GM21619 (cell line): ENCODE data around the gene NRDE2.
A peak's percentile ranks its signal among the peaks of the same experiment; 100 is the strongest.
"Not testable (repeated sequence)": the region's sequence is repeated elsewhere in the genome, so short reads cannot be mapped to it uniquely, and the experiment has no call there.

Experiments
- ATAC-seq: cut with Tn5 transposase; IDR thresholded peaks from one replicate; pipeline ENCODE4 v1.9.1; 2021; ENCODE audit not compliant: unreplicated experiment

Gene NRDE2

DNA sequence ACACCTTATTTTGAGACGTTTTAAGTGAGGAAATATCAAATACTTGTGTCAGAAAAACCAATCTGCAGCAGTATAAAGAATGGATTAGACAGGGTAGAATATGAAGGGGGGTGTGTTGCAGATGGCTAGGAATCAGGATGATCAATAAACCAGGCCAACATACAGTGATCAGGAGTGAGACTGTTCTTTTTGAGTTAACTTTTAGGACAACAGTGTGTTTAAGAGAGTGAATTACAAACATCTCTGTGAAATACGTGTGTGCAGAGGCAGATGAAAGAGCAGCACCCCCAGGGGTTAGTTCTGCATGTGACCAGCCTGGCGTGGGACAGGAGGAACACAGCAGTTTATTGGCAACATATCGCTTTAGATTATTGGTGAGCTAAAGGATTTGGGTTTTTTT lies 10.6 kb upstream of the NRDE2 start:
- ATAC-seq = no peak

DNA sequence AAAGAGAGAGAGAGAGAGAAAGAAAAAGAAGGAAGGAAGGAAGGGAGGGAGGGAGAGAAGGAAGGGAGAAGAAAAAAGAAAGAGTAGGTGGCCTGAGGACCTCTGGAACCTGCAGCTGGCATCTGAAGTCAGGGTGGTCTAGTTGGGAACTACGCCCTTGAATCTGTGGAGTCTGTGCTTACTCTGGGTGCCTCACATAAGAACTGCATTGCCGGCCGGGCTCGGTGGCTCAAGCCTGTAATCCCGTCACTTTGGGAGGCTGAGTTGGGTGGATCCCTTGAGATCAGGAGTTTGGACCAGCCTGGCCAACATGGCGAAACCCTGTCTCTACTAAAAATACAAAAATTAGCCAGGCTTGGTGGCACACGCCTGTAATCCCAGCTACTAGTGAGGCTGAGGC lies 10.0 kb upstream of the NRDE2 start:
- ATAC-seq = no peak

DNA sequence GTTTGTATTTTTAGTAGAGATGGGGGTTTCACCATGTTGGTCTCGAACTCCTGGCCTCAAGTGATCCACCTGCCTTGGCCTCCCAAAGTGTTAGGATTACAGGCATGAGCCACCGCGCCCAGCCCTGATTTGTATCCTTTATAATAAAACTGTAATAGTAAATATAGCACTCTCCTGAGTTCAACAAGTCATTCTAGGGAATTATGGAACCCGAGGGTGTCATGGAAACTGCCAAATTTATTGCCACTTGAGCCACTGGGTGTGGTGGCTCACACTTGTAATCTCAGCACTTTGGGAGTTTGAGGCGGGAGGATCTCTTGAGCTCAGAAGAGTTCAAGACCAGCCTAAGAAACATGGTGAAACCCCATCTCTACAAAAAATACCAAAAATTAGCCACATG lies 9.5 kb upstream of the NRDE2 start:
- not testable (repeated sequence) for ATAC-seq

DNA sequence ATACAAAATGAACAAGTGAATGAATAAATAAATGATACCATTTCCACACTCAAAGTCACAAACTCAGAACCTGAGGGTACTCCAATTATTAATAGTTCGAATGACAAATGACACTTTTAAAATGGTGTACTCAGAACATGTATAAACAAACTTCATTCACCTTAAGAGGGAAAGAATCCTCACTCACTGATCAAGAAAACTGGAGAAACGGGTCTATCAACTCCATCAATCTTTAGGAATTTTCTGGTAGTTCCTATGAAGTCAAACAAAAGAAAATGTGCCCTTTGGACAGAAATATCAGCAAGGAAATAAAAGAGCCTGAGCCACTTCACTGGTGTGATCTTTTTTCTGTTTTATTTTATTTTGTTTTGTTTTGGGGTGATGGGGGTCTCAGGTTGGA lies 5.2 kb upstream of the NRDE2 start:
- ATAC-seq = no peak

DNA sequence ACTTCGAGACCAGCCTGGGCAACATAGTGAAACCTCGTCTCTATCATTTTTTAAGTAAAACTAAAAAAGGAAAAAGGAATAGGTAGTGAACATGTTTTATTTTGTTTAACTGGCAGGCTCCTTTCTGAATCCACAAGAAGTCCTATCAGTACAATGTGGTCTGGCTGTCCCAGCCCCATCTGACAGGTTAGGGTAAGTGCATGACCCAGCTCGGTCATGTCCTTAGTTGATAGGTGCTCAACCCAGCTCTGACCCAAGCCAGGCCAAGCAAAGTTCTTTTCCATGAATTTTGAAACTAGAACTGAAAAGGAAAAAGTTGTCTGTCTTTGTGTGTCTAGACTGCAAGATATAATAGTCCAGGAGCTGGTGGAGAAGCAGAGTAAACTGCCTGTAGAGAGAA lies 4.7 kb upstream of the NRDE2 start:
- no peak for ATAC-seq

DNA sequence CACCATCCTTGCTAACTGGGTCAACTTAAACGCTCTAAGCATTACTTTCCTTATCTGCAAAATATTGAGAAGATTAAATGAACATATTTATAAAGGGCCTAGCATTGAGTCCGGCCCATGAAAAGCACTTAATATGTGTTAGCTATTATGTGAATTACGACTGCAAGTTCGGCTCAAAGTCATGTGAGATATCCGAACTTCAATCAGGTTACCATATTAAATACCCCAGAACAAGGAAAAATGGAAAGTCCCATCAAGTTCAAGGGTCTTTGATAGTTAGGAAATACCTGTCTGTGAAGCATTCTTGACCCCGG lies 487 bp upstream of the NRDE2 start:
- ATAC-seq = peak; percentile 4

DNA sequence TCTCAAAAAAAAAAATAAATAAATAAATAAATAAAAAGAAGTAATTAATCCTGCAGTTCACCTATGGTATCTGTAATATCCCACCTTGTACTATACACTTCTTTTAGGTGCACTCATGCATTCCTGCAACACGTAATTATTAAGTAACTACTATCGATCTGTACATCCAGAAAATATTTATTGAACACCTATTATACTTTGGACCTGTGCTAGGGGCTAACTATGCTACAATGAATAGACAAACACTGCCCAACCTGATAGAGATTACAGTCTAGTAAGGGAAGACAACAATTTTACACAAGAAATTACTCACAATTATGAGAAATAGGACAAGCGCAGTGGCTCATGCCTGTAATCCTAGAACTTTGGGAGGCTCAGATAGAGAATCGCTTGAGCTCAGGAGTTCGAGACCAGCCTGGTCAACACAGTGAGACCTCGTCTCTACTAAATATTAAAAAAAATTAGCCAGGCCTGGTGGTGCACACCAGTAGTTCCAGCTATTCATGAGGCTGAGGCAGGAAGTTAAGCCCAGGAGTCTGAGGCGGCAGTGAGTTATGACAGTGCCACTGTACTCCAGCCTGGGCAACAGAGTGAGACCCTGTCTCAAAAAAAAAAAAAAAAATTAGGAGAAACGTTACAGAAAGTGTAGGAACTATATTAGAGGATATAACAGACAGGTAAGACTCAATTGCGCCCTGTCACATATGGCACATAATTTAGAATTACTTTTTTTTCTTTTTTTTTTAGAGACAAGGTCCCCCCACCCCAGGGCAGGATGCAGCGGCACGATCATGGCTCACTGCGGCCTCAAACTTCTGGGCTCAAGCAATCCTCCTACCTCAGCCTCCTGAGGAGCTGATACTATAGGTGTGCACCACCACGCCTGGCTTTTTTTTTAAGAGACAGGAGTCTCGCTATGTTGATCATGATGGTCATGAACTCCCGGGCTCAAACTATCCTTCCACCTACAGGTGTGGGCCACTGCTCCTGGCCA lies 1.2 kb downstream of the NRDE2 start:
- ATAC-seq = no peak

DNA sequence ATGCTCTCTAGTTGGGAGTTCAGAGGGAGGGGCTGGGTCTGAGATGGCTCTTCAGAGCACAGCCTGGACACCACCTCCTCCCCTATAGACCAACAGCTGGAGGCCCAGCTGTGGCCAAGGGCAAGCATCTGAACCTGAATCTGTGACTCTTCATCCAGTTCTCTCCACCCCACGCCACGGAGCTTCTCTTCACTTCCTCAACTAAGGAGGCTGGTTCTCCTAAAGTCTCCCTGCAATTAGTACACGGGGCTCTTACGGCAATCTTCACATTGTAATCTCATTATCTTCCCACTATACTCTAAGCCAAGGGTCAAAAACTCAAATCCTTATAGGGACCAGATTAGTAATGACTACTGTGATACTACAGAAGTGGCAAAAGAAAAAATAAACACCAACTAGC lies 9.8 kb downstream of the NRDE2 start:
- no peak for ATAC-seq

DNA sequence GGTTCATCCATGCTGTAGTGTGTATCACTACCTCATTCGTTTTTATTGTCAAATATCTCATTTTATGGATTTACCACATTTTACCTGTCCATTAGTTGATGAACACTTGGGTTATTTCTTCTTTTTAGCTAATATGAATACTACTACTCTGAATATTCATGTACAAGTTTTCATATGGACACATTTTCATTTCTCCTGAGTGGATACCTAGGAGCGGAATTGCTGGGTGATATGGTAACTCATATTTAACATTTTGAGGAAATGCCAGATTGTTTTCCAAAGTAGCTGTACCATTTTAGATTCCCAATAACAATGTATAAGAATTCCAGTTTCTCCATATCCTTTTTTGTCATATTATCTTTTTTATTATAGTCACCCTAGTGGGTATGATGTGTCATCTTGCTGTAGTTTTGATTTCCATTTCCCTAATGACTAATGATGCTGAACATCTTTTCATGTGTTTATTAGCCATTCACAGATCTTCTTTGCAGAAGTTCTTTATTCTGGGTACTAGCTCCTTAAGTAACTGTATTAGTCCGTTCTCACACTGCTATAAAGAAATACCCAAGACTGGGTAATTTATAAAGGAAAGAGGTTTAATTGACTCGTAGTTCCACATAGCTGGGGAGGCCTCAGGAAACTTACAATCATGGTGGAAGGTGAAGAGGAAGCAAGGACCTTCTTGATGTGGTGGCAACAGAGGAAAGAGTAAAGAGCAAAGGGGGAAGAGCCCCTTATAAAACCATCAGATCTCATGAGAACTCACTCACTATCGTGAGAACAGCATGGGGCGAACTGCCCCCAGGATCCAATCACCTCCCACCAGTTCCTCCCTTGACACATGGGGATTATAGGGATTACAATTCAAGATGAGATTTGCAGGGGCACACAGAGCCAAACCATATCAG lies 11.9 kb downstream of the NRDE2 start:
- no peak for ATAC-seq

DNA sequence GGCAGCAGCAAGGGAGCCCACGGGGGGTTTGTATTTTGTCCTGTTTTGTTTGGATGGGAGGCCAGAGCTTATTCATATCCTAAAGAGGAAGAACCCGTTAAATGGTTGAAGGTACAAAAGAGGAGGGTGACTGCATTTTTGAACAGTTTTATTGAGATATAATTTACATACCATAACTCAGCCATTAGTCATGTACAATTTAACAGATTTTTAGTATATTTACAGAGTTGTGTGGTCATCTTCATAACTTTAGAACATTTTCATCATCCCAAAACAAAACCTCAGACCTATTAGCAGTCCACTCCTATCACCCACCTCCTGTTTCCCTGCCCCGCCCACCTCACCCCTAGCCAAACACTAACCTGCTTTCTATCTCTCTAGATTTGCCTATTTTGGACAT lies 12.6 kb downstream of the NRDE2 start:
- no peak for ATAC-seq

DNA sequence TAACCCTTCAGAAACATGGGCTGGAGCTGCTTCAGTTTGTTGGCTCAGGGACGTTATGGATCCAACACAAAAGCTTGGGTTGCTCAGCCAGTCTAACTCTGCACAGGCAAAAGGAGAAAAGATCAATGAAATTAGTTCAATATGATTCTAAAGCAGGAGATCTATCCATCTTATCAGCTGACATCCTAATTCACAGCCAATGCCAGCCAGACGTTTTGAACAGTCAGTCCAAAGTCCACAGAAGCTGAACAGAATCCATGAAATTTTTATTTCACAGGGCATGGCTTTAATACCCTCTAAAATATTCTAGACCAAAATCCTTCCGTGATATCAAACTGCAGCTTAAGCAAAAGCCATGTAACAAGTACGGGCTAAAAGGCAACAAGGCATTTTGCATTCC lies 13.7 kb downstream of the NRDE2 start:
- no peak for ATAC-seq

DNA sequence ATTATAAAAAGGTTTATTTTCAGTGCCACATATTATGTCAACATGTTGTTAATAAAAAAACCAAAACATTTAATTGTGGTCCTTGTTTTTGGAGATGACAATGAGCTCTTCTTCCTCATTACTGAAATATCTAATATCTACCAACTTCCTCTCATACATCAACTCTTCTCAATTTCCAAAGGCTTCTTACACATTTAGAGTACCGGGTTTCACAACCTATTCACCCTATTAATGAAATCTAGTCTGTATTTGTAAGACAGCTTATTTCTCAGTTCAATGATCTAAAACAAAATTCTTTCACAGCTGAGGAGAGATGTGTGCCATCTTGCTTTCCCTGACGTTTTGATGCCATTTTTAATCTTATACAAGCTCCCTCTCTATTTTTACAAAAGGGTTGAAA lies 14.5 kb downstream of the NRDE2 start:
- no peak for ATAC-seq

DNA sequence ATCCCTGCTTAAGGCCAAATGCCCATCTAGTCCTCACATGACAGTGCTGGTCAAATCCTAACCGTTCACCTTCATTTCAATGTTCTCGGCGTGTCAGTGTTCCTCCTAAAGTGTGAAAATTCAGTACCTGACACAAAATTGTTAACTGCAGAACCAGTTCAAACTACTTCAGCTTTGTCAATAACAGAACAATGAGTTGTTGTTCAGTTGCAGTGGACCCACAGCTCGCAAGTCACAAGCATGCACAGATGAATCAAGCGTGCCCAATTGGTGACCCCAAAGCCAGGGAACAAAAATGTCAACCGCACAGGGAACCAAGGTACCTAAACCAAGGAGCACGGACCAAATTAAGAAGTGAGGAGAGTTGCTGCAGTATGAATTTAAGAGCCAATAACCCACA lies 23.2 kb downstream of the NRDE2 start:
- no peak for ATAC-seq

DNA sequence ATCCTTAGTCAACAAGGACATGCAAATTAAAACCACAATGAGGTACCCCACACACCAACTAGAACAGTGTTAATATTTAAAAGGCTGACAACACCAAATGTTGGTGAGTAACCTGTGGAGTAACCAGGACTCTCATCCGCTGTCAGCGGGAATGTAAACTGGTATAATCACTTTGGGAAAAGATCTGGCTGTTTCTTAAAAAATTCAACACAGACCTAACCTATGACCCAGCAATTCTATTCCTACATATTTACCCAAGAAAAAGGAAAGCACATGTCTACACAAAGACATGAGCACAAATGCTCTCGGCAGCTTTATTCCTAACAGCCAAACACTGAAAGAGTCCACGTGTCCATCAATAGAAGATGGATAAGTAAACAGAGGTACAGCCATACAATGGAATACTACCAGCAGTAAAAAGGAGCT lies 26.6 kb downstream of the NRDE2 start:
- no peak for ATAC-seq

DNA sequence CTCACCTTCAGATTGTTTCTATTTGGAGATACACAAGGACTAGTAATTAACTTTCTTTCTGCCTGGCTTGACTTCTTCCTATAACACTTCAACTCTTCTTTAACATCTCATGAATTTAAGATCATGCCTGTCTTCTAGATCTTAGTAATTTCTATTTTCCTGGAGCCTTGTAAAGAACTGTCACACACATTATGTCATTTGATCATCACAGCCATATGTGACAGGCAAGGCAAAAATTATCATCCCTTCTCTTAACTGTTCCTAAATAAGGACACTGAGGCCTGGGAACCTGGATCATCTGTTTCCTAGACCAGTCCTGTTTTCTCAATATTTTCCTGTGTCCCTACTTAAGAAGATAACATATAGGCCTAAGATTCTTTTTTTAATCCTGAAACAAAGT lies 27.2 kb downstream of the NRDE2 start:
- ATAC-seq = no peak

DNA sequence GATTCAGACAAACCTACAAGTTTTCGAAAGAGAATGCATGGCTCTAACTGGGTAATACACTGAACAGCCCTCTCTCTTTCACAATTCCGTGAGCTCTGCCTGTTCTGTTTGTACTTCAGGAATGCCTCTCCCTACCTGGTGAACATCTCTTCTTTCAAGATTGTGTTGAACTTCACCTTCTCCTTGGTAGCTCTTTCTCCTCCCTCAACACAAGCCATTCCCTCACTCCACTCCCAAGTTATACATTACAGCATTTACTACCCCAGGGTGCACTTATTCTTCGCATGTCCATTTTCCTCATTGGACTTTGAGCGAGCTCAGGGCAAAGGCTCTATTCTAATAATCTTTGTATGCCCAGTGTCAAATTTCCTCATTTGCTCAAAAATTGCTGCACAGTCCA lies 28.3 kb downstream of the NRDE2 start:
- ATAC-seq = no peak

DNA sequence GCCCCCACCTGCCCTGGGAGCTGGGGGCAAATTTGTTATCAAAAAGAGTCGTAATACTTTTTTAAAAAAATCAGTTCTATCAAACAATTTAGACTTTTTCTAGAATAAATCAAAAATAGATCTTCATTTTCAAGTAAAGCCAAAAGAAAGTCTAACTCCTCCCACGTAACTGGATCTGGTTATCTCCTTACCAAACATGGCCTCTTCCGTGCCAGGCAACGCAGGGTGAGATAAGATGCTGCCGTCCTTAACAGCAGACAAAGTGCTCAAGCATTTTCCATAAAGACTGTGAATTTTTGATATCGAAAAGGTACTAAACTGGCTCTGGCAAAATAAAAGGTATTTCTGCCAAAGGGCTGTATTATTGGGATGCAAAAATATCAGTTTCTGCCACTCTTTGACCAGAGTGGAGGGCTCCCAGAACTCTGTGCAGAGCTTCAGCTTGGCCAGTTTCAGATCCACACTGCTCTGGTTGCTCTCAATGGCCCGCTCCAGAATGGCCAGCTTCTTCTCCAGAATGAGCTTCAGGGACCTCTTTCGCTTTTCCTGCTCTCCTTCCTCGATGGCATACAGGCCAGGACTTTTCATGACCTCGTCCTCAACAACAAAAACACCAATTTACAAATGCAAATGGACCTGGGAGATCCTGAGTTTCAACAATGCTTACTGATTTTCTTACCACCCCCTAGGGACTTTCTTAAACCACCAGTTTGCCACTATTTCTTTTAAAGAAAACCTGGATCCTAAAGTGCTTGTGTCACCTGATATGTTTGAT lies 29.0 kb downstream of the NRDE2 start:
- no peak for ATAC-seq

DNA sequence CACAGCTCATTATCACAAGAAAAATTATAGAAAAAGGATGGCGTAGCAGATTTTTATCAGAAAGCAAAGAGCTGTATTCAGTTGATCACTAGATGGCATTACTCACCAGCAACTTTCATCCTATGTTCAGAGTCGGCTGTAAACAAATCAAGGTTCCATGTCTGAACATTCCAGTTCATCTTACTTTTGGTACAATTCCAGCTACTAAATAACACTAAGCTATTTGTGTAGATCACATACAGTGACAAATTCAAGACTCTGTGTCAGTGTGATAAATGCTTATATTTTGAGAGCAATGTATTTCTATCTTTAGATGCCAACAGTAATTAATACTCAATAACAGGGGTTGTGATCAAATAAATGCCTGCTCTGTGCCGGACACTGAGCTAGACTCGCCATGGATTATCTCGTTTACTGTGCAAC lies 30.1 kb downstream of the NRDE2 start:
- ATAC-seq = no peak

DNA sequence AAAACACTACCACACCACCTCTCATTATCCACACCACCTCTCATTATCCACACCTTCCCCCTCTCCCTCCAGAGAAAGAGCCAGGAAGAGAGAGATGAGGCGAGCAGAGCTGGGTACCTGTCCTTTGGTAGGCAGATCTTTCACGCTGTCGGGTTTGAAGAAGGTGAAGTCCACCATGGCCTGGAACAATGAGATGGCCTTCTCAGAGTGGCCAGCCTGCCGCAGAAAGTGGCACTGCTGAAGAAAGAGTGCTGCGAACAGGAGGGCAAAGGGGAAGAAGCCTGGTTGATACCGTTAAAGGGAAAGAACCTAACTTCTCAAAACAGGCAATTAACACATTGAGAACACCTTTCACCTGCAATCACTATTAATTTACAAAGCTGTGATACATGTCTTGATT lies 30.6 kb downstream of the NRDE2 start:
- no peak for ATAC-seq

DNA sequence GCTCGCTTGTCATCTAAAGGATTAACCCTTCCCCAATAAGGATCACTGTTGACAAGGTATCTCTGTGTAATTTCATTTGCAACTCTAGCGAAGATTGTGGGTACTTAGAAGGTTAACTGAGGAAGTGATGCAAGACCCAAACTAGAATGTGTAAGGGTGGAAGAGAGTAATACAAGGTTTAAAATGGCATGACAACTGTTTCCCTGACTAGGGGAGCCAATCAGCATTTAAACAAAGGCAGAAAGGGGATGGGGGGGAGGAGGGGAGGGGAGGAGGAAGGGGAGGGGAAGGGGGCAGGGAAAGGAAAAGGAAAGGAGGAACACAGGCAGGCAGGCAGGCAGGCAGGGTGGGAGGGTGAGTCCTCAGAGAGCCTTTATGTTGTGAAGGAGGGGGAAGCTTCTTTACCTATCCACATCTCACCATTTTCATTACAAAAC lies 31.1 kb downstream of the NRDE2 start:
- no peak for ATAC-seq

DNA sequence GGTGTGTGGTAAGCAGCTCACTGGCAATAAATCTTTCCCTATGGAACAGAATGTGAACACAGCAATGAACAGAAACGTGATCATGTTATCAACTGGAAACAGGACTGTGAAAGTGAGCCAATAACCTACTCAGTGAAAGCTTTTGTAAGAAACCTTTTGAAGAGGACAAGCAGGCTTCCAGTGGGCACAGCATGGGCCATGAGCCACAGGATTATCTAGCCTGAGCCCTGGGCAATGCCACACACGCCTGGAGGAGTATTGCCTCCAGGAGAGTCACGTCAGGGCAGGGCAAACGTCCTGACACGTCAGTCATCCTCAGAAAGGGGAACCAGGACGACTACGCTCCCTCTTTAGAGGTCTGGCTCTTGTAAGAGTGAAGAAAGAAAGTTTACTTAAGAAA lies 32.3 kb downstream of the NRDE2 start:
- no peak for ATAC-seq
